ENCODE results near the gene HOXD12.

Gene HOXD12

GRCh38 chr2:176081376-176081836, 18.2 kb upstream of the HOXD12 start:
- no peak for DNase-seq (ENCODE audit: low read depth)

- DNase-seq (ENCODE audit: low read depth) = no peak
Measured at GRCh38 chr2:176081837-176082524, 17.6 kb upstream of the HOXD12 start.

- DNase-seq (ENCODE audit: low read depth) = no peak
Measured at GRCh38 chr2:176082525-176082823, 17.1 kb upstream of the HOXD12 start.

- no peak for DNase-seq (ENCODE audit: low read depth)
Measured at GRCh38 chr2:176082824-176083751, 16.5 kb upstream of the HOXD12 start.

GRCh38 chr2:176083796-176084261, 15.8 kb upstream of the HOXD12 start, which contains the start of gene EVX2:
TSS of gene EVX2 (minus strand) at chr2:176083962. CDS start at chr2:176083776, 186 bp downstream.
- DNase-seq (ENCODE audit: low read depth) = no peak

- no peak for DNase-seq (ENCODE audit: low read depth)
Measured at GRCh38 chr2:176084611-176085119, 14.9 kb upstream of the HOXD12 start.

GRCh38 chr2:176085120-176085788, 14.3 kb upstream of the HOXD12 start:
- no peak for DNase-seq (ENCODE audit: low read depth)

GRCh38 chr2:176085861-176086771, 13.5 kb upstream of the HOXD12 start:
- no peak for DNase-seq (ENCODE audit: low read depth)

- no peak for DNase-seq (ENCODE audit: low read depth)
Measured at GRCh38 chr2:176087330-176088047, 12.1 kb upstream of the HOXD12 start.

- DNase-seq (ENCODE audit: low read depth) = no peak
Measured at GRCh38 chr2:176088048-176088936, 11.3 kb upstream of the HOXD12 start.

- no peak for DNase-seq (ENCODE audit: low read depth)
Measured at GRCh38 chr2:176088937-176089842, 10.4 kb upstream of the HOXD12 start.

GRCh38 chr2:176089843-176090395, 9.7 kb upstream of the HOXD12 start:
- DNase-seq (ENCODE audit: low read depth) = no peak

GRCh38 chr2:176090862-176091261, 8.7 kb upstream of the HOXD12 start:
- DNase-seq (ENCODE audit: low read depth) = no peak

- DNase-seq (ENCODE audit: low read depth) = no peak
Measured at GRCh38 chr2:176091329-176092258, 8.0 kb upstream of the HOXD12 start.

GRCh38 chr2:176092270-176093144, 7.1 kb upstream of the HOXD12 start, which contains the start of gene HOXD13:
TSS of gene HOXD13 (plus strand) at chr2:176092721. CDS start at chr2:176092891, 170 bp downstream.
- DNase-seq (ENCODE audit: low read depth) = no peak

All from stimulated activated CD8-positive, alpha-beta memory T cell treated with anti-CD3 and anti-CD28 coated beads, Interleukin-12 subunit alpha, Interleukin-12 subunit beta, amount 100 ng/mL, for 4 hours (primary cell).